Effector memory CD4-positive, alpha-beta T cell (primary cell): Measurements from ENCODE around the gene BMPER.

Experiments used
- DNase-seq, 3 donors: peaks; one replicate each; pipeline ENCODE4 v3.0.0-alpha.2; 2020
- H3K27ac ChIP-seq: 2 replicates; pipeline ENCODE4 v1.7.0; 2013; ENCODE audit warnings: mild to moderate bottlenecking, low read length, moderate library complexity; ENCODE audit not compliant: insufficient read depth, poor library complexity, severe bottlenecking
- H3K27me3 ChIP-seq: replicated peaks from 2 replicates; pipeline ENCODE4 v1.7.0; 2013; ENCODE audit warnings: mild to moderate bottlenecking, low read length; ENCODE audit not compliant: insufficient read depth, control insufficient read depth, poor library complexity, severe bottlenecking
- H3K36me3 ChIP-seq: 2 replicates; pipeline ENCODE4 v1.7.0; 2013; ENCODE audit warnings: mild to moderate bottlenecking, low read length, moderate library complexity; ENCODE audit not compliant: control insufficient read depth, insufficient read depth
- H3K4me1 ChIP-seq: 2 replicates; pipeline ENCODE4 v1.7.0; 2013; ENCODE audit warnings: low read length, mild to moderate bottlenecking; ENCODE audit not compliant: control insufficient read depth, insufficient read depth, poor library complexity, severe bottlenecking
- H3K4me3 ChIP-seq: 2 replicates; pipeline ENCODE4 v1.7.0; 2013; ENCODE audit warnings: low read length, low read depth, mild to moderate bottlenecking; ENCODE audit not compliant: insufficient read depth, poor library complexity, severe bottlenecking
- H3K9me3 ChIP-seq: 2 replicates; pipeline ENCODE4 v1.7.0; 2013; ENCODE audit warnings: mild to moderate bottlenecking, low read length, moderate library complexity; ENCODE audit not compliant: control insufficient read depth

The BMPER gene

DNA sequence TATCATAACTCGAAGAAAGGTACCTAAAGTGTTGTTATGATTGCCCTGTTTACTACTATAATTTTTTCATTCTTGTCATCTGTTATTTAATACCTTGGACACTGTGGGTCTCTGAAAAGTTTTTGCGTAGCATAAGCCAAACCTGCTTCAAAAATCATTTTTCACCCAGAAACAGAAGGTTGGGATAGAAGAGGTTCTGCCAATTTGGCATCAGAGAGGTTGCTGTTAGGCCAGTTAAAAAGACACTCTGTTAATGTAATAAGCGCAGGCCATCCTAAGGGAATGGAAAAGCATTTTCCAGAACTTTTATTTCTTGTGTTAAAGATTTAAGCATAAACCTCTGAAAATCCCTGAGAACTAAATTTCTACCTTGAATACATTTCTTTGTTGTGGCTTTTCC is 212.2 kb downstream of the BMPER start:
- H3K27me3 ChIP-seq: no peaks in the 10 kb centered on the region
- H3K4me3 ChIP-seq: no peak overlapping the region
- no peaks in the 10 kb centered on the region for H3K4me1 ChIP-seq
- no peak for DNase-seq
- H3K27ac ChIP-seq: no peak overlapping the region
- H3K36me3 ChIP-seq: no peaks in the 10 kb centered on the region
- no peaks in the 10 kb centered on the region for H3K9me3 ChIP-seq

DNA sequence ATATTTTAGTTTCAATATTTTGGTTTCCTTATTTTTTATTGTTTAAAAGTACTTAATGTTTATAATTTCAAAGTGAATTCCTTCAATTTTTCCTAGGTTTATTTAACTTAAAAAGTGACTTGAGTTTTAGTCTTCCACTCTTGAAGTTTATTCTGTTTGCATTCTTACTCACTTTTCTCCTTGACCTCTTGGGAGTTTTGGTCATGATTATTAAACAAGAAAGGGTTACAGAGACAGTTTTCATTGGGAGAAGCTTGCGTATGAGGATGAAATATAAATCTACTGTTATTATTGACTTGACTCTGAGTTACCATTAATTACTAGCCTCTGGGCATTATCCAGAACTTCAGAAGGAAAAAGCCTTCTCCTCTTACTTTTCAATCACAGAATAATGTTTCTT is 216.0 kb downstream of the BMPER start:
- H3K4me3 ChIP-seq: no peak overlapping the region
- no peaks in the 10 kb centered on the region for H3K9me3 ChIP-seq
- H3K36me3 ChIP-seq: no peaks in the 10 kb centered on the region
- no peak for DNase-seq
- no peaks in the 10 kb centered on the region for H3K4me1 ChIP-seq
- H3K27me3 ChIP-seq: no peaks in the 10 kb centered on the region
- no peak overlapping the region for H3K27ac ChIP-seq

DNA sequence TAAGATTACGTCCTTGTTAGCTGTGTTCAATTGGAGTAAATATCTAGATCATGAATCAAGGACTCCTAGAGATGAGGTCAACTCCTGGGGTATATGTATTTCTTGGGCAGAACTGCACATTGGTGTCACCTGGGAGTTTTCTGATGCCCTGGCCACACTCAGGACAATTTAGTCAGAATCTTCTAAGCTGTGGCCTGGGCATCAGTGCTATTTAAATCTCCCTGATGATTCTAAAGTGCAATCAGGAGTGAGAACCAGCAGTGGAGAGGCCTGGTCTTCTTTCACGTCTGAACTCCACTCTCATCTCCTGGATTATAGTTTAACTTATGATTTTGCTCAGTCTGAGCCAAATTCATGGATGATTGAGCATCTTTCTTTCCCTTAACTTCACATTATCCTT is 218.0 kb downstream of the BMPER start:
- no peak overlapping the region for H3K27ac ChIP-seq
- DNase-seq: no peak
- no peak overlapping the region for H3K4me3 ChIP-seq
- no peaks in the 10 kb centered on the region for H3K4me1 ChIP-seq
- no peaks in the 10 kb centered on the region for H3K27me3 ChIP-seq
- no peaks in the 10 kb centered on the region for H3K36me3 ChIP-seq
- no peaks in the 10 kb centered on the region for H3K9me3 ChIP-seq

DNA sequence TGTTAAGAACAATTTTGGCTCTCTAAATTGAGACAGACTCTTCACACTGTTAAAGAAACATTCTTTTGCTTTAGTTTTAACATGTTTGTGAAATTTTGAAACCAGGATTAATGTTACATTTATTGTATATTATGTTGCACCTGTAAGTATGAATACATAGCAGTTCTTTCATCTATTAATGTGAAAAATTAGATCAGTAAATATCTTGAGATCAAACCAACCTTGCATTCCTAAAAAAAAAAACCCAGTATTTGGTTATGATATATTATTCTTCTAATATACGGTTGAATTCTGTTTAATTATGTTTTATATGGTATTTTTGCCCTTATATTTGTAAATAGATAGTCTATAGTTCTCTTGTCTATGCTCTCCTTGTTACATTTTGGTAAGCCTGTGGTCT is 219.4 kb downstream of the BMPER start:
- Histone ChIP-seq H3K4me1 (no peaks in the 10 kb centered on the region), H3K27me3 (no peaks in the 10 kb centered on the region), H3K4me3 (no peak overlapping the region), H3K36me3 (no peaks in the 10 kb centered on the region), H3K9me3 (no peaks in the 10 kb centered on the region), H3K27ac (no peak overlapping the region)
- no peak for DNase-seq

DNA sequence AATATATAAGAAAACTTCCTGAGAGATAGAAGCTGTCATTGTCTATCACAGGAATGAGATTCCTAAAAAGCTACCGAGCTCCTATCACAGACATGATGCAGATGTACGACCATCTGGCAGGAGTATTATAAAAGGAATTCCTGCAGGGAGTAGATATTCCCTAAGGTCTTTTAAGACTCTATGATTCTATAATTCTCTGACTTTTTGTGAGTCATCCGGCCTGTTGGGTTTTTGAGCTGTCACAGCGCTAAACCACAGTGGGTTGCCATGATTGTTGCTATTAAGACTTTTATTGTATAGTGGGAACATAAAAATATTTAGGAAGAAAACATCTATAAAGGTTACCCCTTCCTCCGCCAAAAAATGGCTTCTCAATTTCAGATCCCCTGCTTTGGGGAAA is 223.4 kb downstream of the BMPER start:
- Histone ChIP-seq H3K9me3 (no peaks in the 10 kb centered on the region), H3K27me3 (no peaks in the 10 kb centered on the region), H3K27ac (no peak overlapping the region), H3K36me3 (no peaks in the 10 kb centered on the region), H3K4me1 (no peaks in the 10 kb centered on the region), H3K4me3 (no peak overlapping the region)
- no peak for DNase-seq

GRCh38 chr7:34130558-34131295 is 225.4 kb downstream of the BMPER start:
- DNase-seq: no peak
- no peaks in the 10 kb centered on the region for H3K36me3 ChIP-seq
- no peaks in the 10 kb centered on the region for H3K9me3 ChIP-seq
- no peak overlapping the region for H3K4me3 ChIP-seq
- H3K27ac ChIP-seq: no peak overlapping the region
- H3K4me1 ChIP-seq: no peaks in the 10 kb centered on the region
- H3K27me3 ChIP-seq: no peaks in the 10 kb centered on the region

GRCh38 chr7:34131371-34131770 is 226.0 kb downstream of the BMPER start:
- no peak overlapping the region for H3K27ac ChIP-seq
- H3K9me3 ChIP-seq: no peaks in the 10 kb centered on the region
- no peak for DNase-seq
- no peaks in the 10 kb centered on the region for H3K4me1 ChIP-seq
- H3K4me3 ChIP-seq: no peak overlapping the region
- no peaks in the 10 kb centered on the region for H3K36me3 ChIP-seq
- H3K27me3 ChIP-seq: no peaks in the 10 kb centered on the region

- Histone ChIP-seq H3K4me1 (no peaks in the 10 kb centered on the region), H3K9me3 (no peaks in the 10 kb centered on the region), H3K36me3 (no peaks in the 10 kb centered on the region), H3K27ac (no peak overlapping the region), H3K4me3 (no peak overlapping the region), H3K27me3 (no peaks in the 10 kb centered on the region)
- no peak for DNase-seq
Measured at GRCh38 chr7:34133356-34133982, 228.1 kb downstream of the BMPER start.

- no peaks in the 10 kb centered on the region for H3K27me3 ChIP-seq
- no peaks in the 10 kb centered on the region for H3K9me3 ChIP-seq
- no peak overlapping the region for H3K27ac ChIP-seq
- no peak for DNase-seq
- no peak overlapping the region for H3K4me3 ChIP-seq
- no peaks in the 10 kb centered on the region for H3K36me3 ChIP-seq
- no peaks in the 10 kb centered on the region for H3K4me1 ChIP-seq
Measured at GRCh38 chr7:34133983-34134782, 228.8 kb downstream of the BMPER start.

- Histone ChIP-seq H3K9me3 (no peaks in the 10 kb centered on the region), H3K4me1 (no peaks in the 10 kb centered on the region), H3K27me3 (no peaks in the 10 kb centered on the region), H3K36me3 (no peaks in the 10 kb centered on the region), H3K27ac (no peak overlapping the region), H3K4me3 (no peak overlapping the region)
- DNase-seq: no peak
Measured at GRCh38 chr7:34135924-34136323, 230.6 kb downstream of the BMPER start.
